Stimulated activated CD8-positive, alpha-beta memory T cell treated with anti-CD3 and anti-CD28 coated beads, Interleukin-15, amount 100 ng/mL, for 4 hours (primary cell): ENCODE measurements around the gene PLD1.
"Not testable (repeated sequence)": the region's sequence is repeated elsewhere in the genome, so short reads cannot be mapped to it uniquely, and the experiment has no call there.

Source experiments
- DNase-seq, 2 donors: peaks; one replicate each; pipeline ENCODE4 v3.0.0-alpha.2; 2020; ENCODE audit warnings: low read depth in 2 of 2

PLD1 gene

DNA sequence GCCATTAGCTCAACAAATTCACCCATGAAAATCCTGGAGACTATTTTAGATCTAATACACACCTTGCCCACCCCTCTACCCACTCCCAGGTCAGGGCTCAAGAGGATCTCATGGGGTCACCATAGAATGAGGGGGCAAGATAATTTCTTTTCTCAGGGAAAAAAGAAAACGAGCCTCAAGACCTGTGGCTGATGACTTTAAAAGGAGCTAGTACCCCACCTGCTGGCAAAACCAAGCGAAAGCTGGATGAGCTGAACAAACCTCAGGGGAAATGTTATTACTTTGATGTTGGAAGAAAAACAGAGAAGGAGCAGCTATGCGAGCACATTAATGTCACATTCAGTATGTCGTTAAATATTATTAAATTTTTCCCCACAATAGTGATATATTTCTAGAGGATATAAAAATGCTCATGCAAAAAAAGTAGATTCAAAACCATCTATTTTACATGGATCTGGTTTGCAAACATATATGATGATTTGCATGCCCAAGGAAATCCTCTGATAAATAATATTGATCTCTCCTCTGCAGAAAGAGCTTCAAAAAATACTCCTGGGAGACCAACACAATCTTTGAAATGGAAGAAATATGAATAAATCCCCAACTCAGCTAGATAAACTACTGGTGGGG lies 37.7 kb downstream of the PLD1 start:
- DNase-seq = no peak

DNA sequence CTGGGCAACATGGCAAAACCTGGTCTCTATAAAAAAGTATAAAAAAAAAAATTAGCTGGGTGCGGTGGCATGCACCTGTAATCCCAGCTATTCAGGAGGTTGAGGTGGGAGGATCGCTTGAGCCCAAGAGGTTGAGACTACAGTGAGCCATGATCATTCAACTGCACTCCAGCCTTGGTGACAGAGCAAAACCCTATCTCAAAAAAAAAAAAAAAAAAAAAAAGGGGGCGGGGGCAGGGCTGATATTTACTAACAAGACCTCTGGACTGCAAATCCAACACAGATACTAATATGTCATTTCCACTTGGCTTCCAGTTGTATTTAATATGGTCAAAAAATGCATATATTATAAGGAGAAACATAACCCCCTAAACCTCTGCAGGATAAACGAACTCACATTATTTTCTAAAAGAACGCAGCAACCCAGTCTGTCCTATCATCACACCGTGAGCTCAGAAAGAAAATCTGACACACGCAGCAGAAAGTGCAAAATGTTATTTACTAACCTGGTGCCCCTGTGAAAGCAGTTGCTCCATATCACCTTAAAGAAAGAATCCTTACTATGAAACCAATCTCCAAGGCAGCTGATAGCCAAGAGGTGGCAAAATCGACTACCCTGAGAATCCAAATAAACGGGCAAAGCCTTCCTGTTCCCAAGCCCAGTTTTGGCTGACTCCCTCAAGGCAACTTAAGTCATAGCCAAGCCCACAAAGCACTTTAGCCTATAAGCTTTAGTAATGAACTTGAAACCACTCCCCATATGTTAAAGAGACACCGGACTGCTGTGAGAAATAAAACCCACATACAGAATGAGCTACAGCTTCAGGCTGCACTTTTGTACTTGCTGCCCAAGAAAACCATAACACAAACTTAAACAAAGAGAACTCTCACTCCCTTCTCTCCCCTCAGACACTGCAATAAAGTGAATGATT lies 39.3 kb downstream of the PLD1 start:
- DNase-seq = no peak

DNA sequence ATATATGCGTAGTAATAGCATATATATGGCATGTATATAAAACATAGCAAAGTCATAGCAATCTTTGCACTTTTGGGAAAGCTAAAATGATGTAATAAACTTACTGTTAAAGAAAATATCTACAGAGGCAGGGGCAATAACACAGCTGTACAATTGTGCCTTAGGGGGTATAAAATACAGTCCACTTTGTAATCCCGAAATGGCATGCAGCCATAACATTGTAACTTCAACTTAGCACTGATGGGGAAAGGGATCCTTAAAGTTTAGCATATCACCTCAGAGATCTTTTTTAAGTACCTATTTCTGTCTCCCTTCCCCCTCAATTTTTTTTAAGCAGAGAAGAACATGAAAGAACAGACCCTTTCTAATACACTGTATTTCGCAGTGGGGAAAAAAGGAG lies 40.8 kb downstream of the PLD1 start:
- no peak for DNase-seq

DNA sequence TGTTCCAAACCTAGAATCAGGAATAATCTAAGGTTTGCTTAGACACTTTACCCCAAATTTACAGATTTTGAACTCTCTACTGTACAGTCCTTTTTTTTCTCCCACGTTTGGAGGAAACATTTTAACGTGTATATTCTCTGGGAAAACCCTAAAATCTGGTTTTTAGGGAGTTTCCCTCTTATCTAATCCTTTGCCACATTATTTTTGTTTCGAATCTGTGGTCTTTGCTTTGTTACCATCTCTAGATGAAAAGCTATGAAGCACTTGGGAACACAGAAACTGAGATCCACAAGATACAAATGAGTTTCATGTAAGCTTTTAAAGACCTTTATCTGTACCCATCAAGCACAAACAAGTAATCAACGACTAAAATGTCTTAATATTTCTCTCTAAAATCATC lies 41.3 kb downstream of the PLD1 start:
- no peak for DNase-seq

DNA sequence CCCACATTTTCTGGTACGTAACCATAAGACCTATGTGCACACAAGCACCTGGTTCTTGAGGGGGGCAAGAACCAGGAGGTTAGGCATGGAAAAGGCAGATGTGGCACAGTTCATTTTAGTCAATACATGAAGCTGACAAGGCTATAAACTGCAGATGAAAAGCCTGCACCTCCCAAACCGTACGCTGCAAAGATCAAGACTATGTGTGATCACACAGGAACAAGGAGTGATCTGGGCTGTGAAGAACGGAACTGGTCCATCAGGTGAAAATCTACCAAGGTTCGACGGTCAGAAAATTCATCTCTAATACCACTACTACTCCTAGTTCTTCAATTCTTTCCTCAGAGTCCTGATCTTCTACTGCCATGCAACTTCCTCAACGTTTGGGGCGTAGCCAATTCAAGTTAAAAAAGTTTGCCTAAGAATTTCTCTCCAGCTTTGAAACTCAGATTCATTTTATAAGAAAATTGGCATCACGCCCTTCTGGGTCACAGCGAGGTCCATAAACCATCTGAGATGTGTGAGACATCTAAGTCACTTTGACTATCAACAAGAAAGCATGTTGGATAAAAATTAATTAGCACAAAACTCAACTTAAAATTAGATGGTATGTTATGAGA lies 41.9 kb downstream of the PLD1 start:
- DNase-seq = no peak

DNA sequence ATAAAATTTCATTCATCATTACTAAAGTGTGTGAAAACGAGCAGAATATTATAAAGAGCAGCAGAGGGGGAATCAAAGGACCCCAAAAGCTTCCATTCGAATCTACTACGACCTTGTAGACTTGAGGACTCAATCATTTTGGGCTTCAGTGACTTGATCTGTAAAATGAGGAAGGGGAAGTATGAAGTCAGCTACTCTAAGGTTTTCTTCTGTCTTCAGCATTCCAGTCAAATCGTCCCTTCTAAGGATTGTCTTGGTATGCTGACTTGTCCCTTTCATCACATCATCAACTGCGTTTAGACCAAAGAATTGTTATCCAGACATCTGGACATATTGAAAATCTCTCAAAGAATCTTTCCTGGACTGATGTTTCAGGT lies 44.8 kb downstream of the PLD1 start:
- DNase-seq = no peak

DNA sequence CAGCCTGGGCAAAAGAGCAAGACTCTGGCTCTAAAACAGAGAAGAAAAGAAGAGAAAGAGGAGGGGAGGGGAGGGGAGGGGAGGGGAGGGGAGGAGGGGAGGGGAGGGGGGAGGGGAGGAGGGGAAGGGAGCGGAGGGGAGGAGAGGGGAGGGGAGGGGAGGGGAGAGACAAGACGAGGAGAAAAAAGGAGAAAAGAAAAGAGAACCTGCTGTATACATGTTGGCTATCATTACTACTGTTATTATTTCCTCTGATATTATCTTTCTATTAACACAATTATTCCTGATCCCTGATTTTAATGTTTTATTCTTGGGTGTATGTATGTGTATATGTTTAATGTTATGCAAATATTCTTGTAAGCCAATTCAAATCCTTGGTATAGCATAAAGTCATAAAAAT lies 46.9 kb downstream of the PLD1 start:
- DNase-seq = no peak

DNA sequence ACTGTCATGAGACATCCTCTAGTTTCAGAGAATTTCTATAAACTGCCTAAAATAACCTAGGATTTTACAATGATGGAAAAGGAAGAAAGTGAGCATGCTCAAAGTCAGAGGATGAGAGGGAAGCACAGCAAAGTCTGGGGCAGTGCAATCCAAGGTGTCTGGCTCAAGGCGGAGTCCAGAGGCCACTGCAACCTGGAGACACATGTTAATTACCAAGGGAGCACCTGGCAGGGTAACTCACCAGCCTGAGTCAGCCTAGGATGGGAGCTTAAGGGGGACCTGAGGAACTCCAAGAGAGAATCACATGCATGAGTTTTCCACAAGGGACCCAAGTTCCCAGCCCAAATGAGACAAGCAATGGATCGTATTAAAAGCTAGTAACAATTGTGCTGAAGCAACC lies 49.8 kb downstream of the PLD1 start:
- DNase-seq = no peak

DNA sequence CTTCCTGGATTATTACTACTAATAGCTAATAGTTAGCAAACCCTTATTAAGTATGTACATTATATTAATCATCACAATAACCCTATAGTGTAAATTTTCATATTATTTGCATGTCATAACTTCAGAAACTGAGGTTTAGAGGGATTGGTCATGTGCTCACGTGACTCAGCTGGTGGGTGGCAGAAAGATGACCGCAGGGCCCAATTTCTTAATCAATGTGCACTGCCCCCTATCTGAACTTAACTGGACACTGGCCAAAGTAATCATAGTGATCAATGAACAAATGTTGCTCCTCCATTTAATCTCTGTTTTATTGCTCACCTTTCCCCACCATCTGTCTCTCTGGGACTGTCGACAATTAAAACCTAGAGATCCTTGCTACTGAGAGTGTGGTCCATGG lies 52.2 kb downstream of the PLD1 start:
- DNase-seq = no peak

DNA sequence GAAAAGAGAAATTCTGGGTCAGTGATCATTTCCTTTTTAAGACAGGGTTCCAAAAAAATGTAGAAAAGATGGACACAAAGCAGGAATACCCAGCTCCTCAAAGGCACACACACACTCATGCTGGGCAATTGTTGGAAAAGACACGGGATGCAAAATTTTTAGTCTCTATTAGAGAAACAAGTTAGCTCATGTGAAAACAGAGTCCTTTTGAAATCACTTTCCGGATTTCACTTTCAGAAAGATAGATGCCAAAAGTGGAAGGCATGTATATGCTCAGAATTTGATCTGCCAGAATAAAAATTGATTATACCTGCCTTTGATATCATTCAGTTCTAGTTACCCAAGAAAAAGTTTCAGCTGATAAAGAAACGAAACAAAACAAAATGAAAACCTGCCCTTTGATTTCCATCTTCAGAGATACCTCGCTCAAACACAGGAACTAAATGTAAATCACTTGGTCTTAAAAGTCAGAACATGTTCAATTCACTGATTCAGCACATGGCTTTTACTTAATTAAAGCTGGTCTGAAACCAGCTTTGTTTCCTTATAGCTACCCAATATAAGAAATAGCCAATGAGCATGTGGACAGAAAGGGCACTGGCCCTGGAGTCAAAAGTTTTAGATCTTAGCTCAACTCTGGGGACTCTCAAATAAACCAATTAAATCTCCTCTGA lies 52.8 kb downstream of the PLD1 start:
- DNase-seq = no peak

DNA sequence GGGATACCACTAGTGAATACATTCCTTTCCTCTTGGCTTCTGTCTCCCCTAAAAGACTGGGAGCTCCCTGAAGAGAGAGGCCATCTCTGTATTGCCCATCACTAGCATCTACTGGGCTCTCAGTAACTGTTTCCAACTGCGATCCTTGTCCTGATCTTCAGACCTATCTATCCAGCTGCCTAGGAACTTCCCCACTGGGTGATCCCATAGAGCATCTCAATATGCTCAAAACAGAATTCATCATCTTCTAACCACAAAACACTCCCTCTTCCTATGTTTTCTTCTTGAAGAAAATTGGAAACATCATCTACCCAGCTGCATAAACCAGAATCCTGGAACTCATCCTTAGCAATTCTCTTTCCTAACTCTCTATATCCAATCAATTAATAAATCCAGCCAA lies 54.6 kb downstream of the PLD1 start:
- DNase-seq = no peak

DNA sequence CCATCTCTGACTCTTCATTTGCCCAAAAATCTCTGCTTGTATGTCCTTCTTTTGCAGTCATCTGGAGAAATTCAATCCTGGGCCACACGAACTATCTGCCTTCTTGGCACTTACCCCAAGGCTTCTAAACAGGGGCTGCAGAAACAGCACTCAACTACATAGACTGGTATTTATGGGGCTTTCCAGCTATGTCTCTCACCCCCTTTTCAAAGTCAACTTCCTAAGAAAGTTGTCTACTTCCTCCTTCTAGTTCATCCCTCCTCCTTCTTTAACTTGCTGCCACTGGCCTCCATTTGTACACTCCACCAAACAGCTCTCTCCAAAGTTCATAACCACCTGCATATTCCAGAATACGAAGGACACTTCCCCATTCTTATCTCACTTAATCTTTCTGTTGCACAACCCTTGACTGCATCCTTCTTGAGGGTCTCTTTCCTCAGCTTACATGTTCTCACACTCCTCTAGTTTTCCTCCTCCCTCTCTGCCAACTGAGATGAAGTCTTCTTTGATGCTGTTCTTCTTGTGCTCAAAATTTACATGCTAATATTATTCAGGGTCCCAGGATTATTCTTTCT lies 55.2 kb downstream of the PLD1 start:
- no peak for DNase-seq

DNA sequence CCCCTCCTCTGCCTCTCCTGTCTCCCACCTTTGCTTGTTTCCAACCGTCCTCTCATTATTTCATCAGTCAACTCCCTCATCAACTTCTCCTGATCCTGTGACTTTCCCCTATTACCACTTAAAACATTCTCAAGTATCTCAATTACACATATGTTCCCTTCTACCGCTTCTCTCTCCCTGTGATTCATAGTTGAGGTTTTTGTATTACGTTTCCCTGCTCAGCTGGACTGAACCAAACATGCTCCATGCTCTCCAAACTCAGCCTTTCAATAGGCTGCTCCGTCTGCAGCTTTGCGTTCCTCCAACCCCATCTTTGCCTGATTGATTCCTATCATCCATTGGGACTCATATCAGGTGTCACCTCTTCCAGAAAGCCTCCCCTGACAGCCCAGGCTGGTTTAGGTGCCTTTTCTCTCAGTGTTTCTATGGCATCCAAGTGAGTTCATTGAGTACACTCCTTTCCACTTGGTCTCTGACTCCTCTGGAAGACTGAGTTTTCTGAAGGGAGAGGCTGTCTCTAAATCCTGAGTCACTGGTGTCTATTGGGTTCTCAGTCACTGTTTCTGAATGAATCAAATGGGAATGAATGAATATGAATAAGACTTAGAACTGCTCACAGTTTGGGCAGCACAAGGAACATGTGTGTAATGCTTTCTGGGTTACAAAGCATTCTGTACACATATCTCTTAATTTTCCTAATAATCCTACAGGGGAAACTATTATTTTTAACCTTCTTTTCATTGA lies 56.4 kb downstream of the PLD1 start:
- DNase-seq = no peak

DNA sequence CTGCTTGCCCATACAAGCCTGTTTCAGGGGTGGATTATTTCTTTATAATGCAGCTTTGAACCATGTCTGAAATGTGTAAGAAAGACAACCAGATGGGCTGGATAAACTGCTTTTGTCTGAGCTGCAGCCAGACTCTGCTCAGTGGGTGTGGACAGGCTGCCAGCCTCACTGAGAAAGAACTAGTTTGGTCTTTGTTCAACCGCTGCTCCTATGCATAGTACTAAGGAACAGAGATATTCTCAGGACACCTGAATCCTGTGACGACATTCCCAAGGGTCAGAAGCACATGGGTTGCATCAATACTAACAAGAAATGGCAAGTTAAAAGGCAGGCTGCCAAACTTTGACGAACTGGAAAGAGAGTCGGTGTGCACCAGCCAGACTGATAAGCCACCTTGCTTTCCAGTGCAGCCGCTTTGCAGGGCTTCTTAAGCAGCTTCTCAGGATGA lies 57.2 kb downstream of the PLD1 start:
- DNase-seq = no peak

DNA sequence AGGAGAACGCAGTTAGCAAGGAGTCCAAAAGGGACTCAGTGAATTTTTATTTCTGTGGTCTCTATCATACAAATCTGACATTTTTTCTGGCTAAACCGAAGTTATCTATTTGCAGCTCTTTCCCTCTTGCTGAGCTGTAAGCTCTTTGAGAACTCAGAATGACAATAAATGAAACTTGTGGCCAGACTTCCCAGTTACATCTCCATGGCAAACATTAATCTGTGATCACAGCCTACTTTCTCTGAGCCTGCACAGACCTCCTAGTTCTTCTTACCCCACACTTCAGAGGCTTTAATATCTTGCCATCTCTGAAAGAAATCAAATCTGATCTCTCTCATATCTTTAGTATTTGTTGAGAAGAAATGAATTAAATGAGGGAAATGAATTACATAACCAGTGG lies 58.0 kb downstream of the PLD1 start:
- no peak for DNase-seq

DNA sequence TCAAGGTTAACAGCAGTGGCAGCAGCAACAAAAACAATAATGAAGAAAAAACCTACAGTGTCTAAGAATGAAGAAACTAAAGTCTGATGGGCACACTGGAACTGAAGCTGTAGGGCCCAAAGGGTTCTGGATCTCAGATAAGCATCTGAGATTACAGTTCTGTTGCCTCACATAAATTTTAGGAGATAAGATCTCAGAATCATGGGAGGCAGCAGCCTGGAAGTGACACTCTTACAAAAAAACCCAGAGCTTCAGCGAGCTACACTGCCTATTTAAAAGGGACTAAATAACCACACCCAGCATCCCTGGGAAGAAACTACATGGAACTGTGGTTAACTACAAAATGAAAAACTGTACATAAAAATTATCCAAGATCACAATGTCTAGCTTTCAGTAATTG lies 61.2 kb downstream of the PLD1 start:
- no peak for DNase-seq

DNA sequence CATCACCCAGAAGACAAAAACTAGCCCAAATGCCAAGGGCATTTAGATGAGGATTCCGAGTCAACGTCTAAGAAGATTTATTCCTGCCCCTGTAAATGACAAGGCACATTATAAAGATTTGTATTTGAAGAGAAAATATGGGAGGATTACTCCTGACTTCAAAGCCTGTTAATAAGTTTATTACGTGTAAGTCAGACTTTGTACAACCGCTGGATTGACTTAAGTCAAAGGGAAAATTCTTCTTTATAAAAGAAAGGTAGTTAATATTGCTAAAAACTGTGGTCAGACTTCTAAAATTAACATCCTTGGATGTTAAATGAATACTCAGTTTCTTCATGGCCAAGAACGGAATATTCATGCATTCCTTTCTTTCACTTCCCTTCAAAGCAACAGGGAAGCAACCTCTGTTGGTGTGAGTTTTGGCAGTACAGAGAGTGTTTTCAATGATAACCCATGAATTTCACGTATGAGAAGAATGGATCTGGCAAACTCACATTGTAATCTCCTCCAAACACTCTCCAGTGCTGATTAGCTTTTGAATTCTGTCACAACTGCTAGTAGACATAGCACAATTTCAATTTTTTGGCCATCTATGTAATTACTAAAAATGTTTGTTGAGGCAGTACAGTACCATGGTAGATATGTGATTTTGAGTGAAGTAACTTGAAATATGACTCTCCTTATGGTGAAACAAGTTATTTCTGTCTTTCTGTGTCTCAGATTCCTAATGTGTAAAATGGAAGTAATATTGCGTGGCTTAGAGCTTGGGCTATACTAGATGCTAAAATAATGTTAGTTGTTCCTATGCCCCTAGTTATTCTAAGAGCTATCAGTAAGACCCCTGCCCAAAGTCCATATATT lies 62.0 kb downstream of the PLD1 start:
- no peak for DNase-seq

DNA sequence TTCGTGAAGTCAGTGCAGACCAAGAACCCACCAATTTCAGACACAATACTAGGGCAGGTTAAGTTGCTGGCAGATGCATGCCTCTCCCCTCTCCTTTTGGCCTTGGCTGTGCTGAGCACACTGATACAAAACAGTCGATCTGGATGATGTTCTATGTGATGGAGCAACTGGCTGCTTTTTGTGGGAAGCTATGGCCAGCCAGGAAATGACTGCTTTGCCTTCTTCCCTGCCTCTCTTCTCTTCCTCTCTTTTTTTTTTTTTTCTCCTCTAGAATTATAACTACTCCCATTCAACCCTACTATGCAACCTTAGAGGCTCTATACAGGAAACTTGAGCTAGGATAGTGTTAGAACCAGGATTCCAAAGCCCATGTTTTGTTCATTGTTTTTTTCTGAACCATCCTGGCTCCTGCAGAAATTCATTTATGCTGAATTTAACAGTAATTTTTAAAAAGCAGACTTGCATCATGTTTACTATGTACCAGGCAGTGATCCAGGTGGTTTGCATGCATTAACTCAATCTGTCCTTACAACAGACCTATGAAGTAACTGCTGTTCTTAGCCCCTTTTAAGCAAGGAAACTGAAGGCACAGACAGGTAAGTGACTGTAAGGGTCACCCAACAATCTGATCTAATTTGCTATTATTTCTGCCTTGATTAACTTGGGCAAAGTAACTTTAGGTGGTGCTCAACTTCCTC lies 62.9 kb downstream of the PLD1 start:
- no peak for DNase-seq

DNA sequence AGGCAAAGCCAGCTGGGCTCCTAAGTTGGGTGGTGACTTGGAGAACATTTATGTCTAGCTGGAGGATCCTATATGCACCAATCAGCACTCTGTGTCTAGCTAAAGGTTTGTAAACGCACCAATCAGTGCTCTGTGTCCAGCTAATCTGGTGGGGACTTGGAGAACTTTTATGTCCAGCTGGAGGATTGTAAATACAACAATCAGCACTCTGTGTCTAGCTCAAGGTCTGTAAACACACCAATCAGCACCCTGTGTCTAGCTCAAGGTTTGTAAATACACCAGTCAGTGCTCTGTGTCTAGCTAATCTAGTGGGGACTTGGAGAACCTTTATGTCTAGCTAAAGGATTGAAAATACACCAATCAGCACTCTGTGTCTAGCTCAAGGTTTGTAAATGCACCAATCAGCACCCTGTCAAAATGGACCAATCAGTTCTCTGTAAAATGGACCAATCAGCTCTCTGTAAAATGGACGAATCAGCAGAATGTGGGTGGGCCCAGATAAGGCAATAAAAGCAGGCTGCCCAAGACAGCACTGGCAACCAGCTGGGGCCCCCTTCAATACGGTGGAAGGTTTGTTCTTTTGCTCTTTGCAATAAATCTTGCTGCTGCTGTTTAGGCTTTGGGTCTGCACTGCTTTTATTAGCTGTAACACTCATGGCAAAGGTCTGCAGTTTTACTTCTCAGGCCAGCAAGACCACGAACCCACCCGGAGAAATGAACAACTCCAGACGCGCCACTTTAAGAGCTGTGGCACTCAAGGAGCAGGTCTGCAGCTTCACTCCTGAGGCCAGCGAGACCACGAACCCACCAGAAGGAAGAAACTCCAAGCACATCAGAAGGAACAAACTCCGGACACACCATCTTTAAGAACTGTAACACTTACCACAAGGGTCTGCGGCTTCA lies 63.7 kb downstream of the PLD1 start:
- DNase-seq = not testable (repeated sequence)
